ENCODE results near the gene CCDC8.

Gene CCDC8, protein sequence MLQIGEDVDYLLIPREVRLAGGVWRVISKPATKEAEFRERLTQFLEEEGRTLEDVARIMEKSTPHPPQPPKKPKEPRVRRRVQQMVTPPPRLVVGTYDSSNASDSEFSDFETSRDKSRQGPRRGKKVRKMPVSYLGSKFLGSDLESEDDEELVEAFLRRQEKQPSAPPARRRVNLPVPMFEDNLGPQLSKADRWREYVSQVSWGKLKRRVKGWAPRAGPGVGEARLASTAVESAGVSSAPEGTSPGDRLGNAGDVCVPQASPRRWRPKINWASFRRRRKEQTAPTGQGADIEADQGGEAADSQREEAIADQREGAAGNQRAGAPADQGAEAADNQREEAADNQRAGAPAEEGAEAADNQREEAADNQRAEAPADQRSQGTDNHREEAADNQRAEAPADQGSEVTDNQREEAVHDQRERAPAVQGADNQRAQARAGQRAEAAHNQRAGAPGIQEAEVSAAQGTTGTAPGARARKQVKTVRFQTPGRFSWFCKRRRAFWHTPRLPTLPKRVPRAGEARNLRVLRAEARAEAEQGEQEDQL

DNA sequence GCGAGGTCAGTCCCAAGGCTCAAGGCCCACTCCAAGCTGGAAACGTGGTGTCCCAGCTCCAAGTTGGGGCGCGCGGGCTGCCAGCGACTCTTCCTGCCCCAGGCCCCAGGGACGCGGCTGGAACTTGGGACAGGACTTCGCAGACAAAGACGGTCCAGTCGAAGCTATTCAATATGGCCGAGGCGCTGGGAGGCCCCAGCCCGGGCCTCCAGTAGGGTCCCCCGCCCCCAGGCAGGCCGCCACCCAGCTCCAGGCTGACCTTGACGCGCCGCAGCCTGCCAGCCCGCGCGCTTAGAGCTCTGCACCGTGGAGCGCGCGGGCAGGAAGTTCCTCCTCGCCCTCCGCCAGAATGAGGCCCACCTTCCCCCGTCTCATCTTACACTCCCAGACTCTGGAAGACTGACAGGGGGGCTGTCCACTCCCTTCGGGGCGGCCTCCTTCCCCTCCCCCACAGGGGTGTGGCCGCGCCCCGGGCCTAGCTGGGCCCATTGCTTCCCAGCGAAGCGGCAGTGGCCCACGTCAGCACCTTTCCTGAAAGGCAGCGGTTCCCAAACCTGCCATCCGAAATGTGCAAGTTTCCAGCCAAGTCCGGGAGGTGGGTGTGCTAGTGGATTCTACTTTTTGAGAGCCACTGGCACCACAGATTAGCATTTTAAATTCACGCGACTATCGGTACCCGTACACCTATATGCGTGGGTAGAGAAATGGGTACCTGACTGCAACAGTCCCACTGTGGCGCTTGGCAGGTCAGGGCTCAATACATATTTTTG is at the start of gene CCDC8:
Gene CCDC8 (minus strand): TSS at position 303 of the 770 bp plus-strand sequence. CDS start 754 bp downstream, outside the sequence.
- H3K4me3 ChIP-seq (ENCODE audit: low read depth, low read length), result peak within 1 kb of the TSS; percentile 76
- TF ChIP-seq, protein P1, sequence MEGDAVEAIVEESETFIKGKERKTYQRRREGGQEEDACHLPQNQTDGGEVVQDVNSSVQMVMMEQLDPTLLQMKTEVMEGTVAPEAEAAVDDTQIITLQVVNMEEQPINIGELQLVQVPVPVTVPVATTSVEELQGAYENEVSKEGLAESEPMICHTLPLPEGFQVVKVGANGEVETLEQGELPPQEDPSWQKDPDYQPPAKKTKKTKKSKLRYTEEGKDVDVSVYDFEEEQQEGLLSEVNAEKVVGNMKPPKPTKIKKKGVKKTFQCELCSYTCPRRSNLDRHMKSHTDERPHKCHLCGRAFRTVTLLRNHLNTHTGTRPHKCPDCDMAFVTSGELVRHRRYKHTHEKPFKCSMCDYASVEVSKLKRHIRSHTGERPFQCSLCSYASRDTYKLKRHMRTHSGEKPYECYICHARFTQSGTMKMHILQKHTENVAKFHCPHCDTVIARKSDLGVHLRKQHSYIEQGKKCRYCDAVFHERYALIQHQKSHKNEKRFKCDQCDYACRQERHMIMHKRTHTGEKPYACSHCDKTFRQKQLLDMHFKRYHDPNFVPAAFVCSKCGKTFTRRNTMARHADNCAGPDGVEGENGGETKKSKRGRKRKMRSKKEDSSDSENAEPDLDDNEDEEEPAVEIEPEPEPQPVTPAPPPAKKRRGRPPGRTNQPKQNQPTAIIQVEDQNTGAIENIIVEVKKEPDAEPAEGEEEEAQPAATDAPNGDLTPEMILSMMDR (conservative IDR thresholded peaks at IDR 0.05; ENCODE audit: low read depth, low read length), result no peak
- peak; percentile 98 for DNase-seq (ENCODE audit: low read depth)

DNA sequence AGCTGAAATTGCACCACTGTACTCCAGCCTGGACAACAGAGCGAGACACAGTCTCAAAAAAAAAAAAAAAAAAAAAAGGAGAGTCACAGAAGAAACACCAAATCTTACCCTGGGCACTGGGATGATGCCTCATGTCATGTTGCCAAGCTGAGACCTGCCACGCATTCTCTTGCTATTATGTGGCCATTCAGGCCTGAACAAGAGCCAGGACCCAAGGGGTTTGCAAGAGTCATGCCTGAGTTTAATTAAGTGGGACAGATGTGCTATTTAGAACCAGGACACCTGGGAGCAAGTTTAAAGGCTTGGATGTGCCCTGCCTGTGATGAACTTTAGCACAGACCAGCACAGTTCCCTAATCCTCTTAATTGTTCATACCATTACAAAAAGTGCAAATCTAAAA is 48.2 kb upstream of the CCDC8 start:
- TF ChIP-seq, protein P1 (conservative IDR thresholded peaks at IDR 0.05; ENCODE audit: low read depth, low read length), result no peak
- no peak overlapping the region for H3K4me3 ChIP-seq (ENCODE audit: low read depth, low read length)
- DNase-seq (ENCODE audit: low read depth), result no peak

DNA sequence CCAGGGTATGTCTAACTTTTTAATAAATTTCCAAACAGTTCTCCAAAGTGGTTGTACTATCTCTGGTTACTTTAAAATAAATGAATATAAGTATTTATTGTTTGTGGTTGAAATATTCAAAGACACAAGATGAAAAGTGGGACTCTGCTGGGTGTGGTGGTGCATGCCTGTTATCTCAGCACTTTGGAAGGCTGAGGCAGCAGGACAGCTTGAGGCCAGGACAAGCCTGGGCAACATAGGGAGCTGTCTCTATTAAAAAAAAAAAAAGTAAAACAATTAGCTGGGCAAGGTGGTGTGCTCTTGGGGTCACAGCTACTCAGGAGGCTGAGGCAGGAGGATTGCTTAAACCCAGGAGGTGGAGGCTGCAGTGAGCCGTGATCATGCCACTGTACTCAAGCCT is 47.6 kb upstream of the CCDC8 start:
- no peak for DNase-seq (ENCODE audit: low read depth)
- TF ChIP-seq, protein P1 (conservative IDR thresholded peaks at IDR 0.05; ENCODE audit: low read depth, low read length), result no peak
- H3K4me3 ChIP-seq (ENCODE audit: low read depth, low read length), result no peak overlapping the region

DNA sequence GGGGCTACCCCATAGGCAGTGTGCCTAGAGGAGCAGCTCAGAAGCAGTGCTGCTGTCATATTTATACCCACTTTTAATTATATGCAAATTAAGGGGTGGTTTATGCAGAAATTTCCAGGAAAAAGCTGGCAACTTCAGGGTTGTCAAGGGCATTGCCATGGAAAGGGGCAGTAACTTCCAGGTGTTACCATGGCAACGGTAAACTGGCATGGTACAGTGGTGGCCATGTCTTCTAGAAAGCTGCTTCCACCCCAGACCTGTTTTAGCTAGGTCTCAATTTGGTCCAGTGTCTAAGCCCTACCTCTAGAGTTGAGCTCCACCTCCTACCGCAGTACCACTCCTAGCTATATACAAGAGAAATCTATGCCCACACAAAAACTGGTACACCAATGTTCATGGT is 46.7 kb upstream of the CCDC8 start:
- no peak overlapping the region for H3K4me3 ChIP-seq (ENCODE audit: low read depth, low read length)
- no peak for DNase-seq (ENCODE audit: low read depth)
- TF ChIP-seq, protein P1 (conservative IDR thresholded peaks at IDR 0.05; ENCODE audit: low read depth, low read length), result no peak

DNA sequence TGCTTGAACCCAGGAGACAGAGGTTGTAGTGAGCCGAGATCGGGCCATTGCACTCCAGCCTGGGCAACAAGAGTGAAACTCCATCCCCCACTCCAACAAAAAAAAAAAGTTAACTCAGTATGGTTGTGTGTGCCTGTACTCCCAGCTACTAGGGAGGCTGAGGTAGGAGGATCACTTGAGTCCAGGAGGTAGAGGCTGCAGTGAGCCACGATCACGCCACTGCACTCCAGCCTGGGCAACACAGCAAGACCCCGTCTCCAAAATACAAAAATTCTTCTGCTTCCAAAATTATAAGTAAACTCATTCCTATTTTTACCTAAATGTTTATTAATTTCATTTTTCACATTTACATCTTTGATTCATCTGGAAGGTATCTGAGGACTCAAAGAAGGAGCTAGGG is 43.6 kb upstream of the CCDC8 start:
- TF ChIP-seq, protein P1 (conservative IDR thresholded peaks at IDR 0.05; ENCODE audit: low read depth, low read length), result no peak

DNA sequence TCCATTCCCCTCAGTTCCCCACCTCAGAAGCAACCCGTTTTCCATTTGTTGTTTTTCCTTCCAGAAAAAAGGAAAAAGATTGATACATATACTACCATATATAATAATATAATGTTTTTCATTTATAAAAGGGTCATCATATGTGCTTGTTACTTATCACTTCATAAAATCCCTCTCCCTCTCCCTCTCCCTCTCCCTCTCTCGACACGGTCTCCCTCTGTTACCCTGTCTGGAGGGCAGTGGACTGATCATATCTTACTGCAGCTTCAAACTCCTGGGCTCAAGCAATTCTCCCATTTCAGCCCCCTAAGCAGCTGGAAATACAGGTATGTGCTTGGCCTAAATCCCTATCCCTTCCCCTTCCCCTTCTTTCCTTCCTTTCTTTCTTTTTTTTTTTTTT is 40.9 kb upstream of the CCDC8 start:
- no peak for DNase-seq (ENCODE audit: low read depth)
- TF ChIP-seq, protein P1 (conservative IDR thresholded peaks at IDR 0.05; ENCODE audit: low read depth, low read length), result no peak
- no peak overlapping the region for H3K4me3 ChIP-seq (ENCODE audit: low read depth, low read length)

More for the DNA sequence above, 43.6 kb upstream of the CCDC8 start:
- no peak for DNase-seq (ENCODE audit: low read depth)
- H3K4me3 ChIP-seq (ENCODE audit: low read depth, low read length), result no peak overlapping the region
